SK-N-SH treated with all-trans-retinoic acid at 6 μM for 48 hours (cell line): Measurements from ENCODE around the gene PBX4.

Experiments
- ATAC-seq: fragments of 200-7000 bp; cut with Tn5 transposase; 3 replicates; pipeline ENCODE4 v1.9.1; 2020; ENCODE audit warnings: mild to moderate bottlenecking, moderate library complexity
- ARNTL ChIP-seq: fragments of 450-650 bp; formaldehyde crosslinking; IDR thresholded peaks from 2 replicates; pipeline ENCODE4 v1.5.0; 2020; ENCODE audit warnings: low read depth, mild to moderate bottlenecking, moderate library complexity, borderline replicate concordance
- CSDC2 ChIP-seq: fragments of 250-450 bp; sonication (Bioruptor Pico); IDR thresholded peaks from 2 replicates; pipeline ENCODE4 v1.5.0; 2020; ENCODE audit warnings: mild to moderate bottlenecking, moderate library complexity
- CSRNP3 ChIP-seq: fragments of 250-450 bp; sonication (Bioruptor Pico); IDR thresholded peaks from 2 replicates; pipeline ENCODE4 v1.5.1; 2021; ENCODE audit warnings: mild to moderate bottlenecking, moderate library complexity
- ESRRG ChIP-seq: fragments of 250-450 bp; sonication (Bioruptor Pico); IDR thresholded peaks from 2 replicates; pipeline ENCODE4 v1.6.1; 2021; ENCODE audit warnings: mild to moderate bottlenecking
- GLIS3 ChIP-seq: fragments of 250-450 bp; sonication (Bioruptor Pico); IDR thresholded peaks from 2 replicates; pipeline ENCODE4 v1.5.0; 2020; ENCODE audit warnings: mild to moderate bottlenecking, moderate library complexity
- ISL1 ChIP-seq: fragments of 250-450 bp; sonication (Bioruptor Pico); IDR thresholded peaks from 2 replicates; pipeline ENCODE4 v2.1.2; 2022; ENCODE audit warnings: mild to moderate bottlenecking, moderate library complexity
- OSR1 ChIP-seq: fragments of 250-450 bp; sonication (Bioruptor Pico); IDR thresholded peaks from 2 replicates; pipeline ENCODE4 v1.8.0; 2022; ENCODE audit warnings: moderate library complexity, mild to moderate bottlenecking, inconsistent platforms
- PPARA ChIP-seq: fragments of 250-450 bp; sonication (Bioruptor Pico); IDR thresholded peaks from 2 replicates; pipeline ENCODE4 v1.5.0; 2020; ENCODE audit warnings: mild to moderate bottlenecking, borderline replicate concordance
- RARB ChIP-seq: fragments of 250-450 bp; sonication (Bioruptor Pico); IDR thresholded peaks from 2 replicates; pipeline ENCODE4 v1.8.0; 2021; ENCODE audit warnings: mild to moderate bottlenecking, moderate library complexity
- SNAI2 ChIP-seq: fragments of 250-450 bp; sonication (Bioruptor Pico); IDR thresholded peaks from 2 replicates; pipeline ENCODE4 v1.5.0; 2020; ENCODE audit warnings: mild to moderate bottlenecking, moderate library complexity
- TCF4 ChIP-seq: fragments of 250-450 bp; sonication (Bioruptor Pico); IDR thresholded peaks from 2 replicates; pipeline ENCODE4 v1.8.0; 2021; ENCODE audit warnings: mild to moderate bottlenecking, moderate library complexity, borderline replicate concordance
- TOX ChIP-seq: fragments of 250-450 bp; sonication (Bioruptor Pico); IDR thresholded peaks from 2 replicates; pipeline ENCODE4 v1.8.0; 2021; ENCODE audit warnings: mild to moderate bottlenecking, moderate library complexity, borderline replicate concordance
- ZC3H10 ChIP-seq: fragments of 250-450 bp; sonication (Bioruptor Pico); IDR thresholded peaks from 2 replicates; pipeline ENCODE4 v1.5.1; 2021; ENCODE audit warnings: mild to moderate bottlenecking, moderate library complexity
- ZNF565 ChIP-seq: fragments of 450-650 bp; formaldehyde crosslinking; conservative IDR thresholded peaks from 2 replicates; pipeline ENCODE4 v1.5.0; 2020; ENCODE audit warnings: low read depth, mild to moderate bottlenecking, moderate library complexity
- ZNF8 ChIP-seq: fragments of 450-650 bp; formaldehyde crosslinking; IDR thresholded peaks from 2 replicates; pipeline ENCODE4 v1.5.0; 2020; ENCODE audit warnings: mild to moderate bottlenecking, moderate library complexity
- TF ChIP-seq, protein P1 (sequence below): fragments of 250-450 bp; sonication (Bioruptor Pico); IDR thresholded peaks from 2 replicates; pipeline ENCODE4 v1.5.0; 2020; ENCODE audit warnings: mild to moderate bottlenecking, moderate library complexity
- TF ChIP-seq, protein P2 (sequence below): fragments of 250-450 bp; sonication (Bioruptor Pico); IDR thresholded peaks from 2 replicates; pipeline ENCODE4 v1.5.1; 2020; ENCODE audit warnings: low read depth, mild to moderate bottlenecking, moderate library complexity
- TF ChIP-seq, protein P3 (sequence below): fragments of 250-450 bp; sonication (Bioruptor Pico); IDR thresholded peaks from 2 replicates; pipeline ENCODE4 v1.8.0; 2021; ENCODE audit warnings: low read depth, mild to moderate bottlenecking, moderate library complexity, borderline replicate concordance

PBX4 gene

DNA sequence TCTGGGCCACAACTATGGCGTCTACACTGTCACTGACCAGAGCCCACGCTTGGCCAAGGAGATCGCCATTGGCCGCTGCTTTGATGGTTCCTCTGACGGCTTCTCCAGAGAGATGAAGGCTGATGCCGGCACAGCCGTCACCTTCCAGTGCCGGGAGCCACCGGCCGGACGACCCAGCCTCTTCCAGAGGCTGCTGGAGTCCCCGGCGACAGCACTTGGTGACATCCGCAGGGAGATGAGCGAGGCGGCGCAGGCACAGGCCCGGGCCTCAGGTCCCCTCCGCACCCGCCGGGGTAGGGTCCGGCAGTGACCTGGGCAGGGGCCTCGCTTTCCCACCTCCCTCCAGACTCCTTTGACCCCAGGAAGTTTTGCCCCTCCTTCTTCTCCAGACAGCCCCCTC is 72.8 kb downstream of the PBX4 start:
- ATAC-seq, result no peak
- no peak for TF ChIP-seq SNAI2
- TF ChIP-seq, protein P1, sequence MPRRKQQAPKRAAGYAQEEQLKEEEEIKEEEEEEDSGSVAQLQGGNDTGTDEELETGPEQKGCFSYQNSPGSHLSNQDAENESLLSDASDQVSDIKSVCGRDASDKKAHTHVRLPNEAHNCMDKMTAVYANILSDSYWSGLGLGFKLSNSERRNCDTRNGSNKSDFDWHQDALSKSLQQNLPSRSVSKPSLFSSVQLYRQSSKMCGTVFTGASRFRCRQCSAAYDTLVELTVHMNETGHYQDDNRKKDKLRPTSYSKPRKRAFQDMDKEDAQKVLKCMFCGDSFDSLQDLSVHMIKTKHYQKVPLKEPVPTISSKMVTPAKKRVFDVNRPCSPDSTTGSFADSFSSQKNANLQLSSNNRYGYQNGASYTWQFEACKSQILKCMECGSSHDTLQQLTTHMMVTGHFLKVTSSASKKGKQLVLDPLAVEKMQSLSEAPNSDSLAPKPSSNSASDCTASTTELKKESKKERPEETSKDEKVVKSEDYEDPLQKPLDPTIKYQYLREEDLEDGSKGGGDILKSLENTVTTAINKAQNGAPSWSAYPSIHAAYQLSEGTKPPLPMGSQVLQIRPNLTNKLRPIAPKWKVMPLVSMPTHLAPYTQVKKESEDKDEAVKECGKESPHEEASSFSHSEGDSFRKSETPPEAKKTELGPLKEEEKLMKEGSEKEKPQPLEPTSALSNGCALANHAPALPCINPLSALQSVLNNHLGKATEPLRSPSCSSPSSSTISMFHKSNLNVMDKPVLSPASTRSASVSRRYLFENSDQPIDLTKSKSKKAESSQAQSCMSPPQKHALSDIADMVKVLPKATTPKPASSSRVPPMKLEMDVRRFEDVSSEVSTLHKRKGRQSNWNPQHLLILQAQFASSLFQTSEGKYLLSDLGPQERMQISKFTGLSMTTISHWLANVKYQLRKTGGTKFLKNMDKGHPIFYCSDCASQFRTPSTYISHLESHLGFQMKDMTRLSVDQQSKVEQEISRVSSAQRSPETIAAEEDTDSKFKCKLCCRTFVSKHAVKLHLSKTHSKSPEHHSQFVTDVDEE, result no peak
- TF ChIP-seq, all 23 proteins: peak for 0

GRCh38 chr19:19544954-19545591 is 73.4 kb downstream of the PBX4 start:
- no peak for ATAC-seq

GRCh38 chr19:19544257-19544953 is 74.1 kb downstream of the PBX4 start:
- no peak for ATAC-seq
- TF ChIP-seq CSDC2 (CRISPR knock-in tag) (no peak), ZNF8 (CRISPR knock-in tag) (no peak), PPARA (CRISPR knock-in tag) (no peak), GLIS3 (no peak), ZNF565 (CRISPR knock-in tag) (no peak), TOX (no peak), ISL1 (no peak), CSRNP3 (no peak), ESRRG (CRISPR knock-in tag) (no peak), SNAI2 (no peak), ZC3H10 (CRISPR knock-in tag) (no peak), RARB (CRISPR knock-in tag) (no peak), TCF4 (CRISPR knock-in tag) (no peak)
- TF ChIP-seq, protein P2, sequence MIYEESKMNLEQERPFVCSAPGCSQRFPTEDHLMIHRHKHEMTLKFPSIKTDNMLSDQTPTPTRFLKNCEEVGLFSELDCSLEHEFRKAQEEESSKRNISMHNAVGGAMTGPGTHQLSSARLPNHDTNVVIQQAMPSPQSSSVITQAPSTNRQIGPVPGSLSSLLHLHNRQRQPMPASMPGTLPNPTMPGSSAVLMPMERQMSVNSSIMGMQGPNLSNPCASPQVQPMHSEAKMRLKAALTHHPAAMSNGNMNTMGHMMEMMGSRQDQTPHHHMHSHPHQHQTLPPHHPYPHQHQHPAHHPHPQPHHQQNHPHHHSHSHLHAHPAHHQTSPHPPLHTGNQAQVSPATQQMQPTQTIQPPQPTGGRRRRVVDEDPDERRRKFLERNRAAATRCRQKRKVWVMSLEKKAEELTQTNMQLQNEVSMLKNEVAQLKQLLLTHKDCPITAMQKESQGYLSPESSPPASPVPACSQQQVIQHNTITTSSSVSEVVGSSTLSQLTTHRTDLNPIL, result no peak
- TF ChIP-seq, protein P1, result no peak
- TF ChIP-seq, protein P3, sequence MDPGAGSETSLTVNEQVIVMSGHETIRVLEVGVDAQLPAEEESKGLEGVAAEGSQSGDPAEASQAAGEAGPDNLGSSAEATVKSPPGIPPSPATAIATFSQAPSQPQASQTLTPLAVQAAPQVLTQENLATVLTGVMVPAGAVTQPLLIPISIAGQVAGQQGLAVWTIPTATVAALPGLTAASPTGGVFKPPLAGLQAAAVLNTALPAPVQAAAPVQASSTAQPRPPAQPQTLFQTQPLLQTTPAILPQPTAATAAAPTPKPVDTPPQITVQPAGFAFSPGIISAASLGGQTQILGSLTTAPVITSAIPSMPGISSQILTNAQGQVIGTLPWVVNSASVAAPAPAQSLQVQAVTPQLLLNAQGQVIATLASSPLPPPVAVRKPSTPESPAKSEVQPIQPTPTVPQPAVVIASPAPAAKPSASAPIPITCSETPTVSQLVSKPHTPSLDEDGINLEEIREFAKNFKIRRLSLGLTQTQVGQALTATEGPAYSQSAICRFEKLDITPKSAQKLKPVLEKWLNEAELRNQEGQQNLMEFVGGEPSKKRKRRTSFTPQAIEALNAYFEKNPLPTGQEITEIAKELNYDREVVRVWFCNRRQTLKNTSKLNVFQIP, result no peak

More at GRCh38 chr19:19544954-19545591, 73.4 kb downstream of the PBX4 start:
- TF ChIP-seq GLIS3 (no peak), ZC3H10 (CRISPR knock-in tag) (no peak), ZNF8 (CRISPR knock-in tag) (no peak)

DNA sequence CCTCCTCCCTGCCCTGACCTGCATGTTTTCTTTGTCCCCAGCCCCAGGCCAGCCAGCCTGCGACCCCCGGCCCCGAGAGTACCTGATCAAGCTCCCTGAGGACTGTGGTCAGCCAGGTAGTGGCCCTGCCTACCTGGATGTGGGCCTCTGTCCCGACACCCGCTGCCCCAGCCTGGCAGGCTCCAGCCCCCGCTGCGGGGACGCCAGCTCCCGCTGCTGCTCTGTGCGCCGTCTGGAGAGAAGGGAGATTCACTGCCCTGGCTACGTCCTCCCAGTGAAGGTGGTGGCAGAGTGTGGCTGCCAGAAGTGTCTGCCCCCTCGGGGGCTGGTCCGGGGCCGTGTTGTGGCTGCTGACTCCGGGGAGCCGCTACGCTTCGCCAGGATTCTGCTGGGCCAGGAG is 74.8 kb downstream of the PBX4 start:
- no peak for ATAC-seq
- TF ChIP-seq ZNF565 (CRISPR knock-in tag) (no peak), OSR1 (no peak), SNAI2 (no peak), PPARA (CRISPR knock-in tag) (no peak), ESRRG (CRISPR knock-in tag) (no peak), ZNF8 (CRISPR knock-in tag) (no peak), GLIS3 (no peak), CSRNP3 (no peak), ARNTL (CRISPR knock-in tag) (no peak), CSDC2 (CRISPR knock-in tag) (no peak)
- TF ChIP-seq, protein P2, result no peak
